ENCODE data around the gene TBL1XR1.

GRCh38 chr3:177050501-177051237 lies 146.6 kb downstream of the TBL1XR1 start:
- TF ChIP-seq, protein P1, sequence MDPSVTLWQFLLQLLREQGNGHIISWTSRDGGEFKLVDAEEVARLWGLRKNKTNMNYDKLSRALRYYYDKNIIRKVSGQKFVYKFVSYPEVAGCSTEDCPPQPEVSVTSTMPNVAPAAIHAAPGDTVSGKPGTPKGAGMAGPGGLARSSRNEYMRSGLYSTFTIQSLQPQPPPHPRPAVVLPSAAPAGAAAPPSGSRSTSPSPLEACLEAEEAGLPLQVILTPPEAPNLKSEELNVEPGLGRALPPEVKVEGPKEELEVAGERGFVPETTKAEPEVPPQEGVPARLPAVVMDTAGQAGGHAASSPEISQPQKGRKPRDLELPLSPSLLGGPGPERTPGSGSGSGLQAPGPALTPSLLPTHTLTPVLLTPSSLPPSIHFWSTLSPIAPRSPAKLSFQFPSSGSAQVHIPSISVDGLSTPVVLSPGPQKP (IDR thresholded peaks at IDR 0.05; ENCODE audit: borderline replicate concordance, low read depth, low read length): no peak
- no peak for TF ChIP-seq BHLHE40 (IDR thresholded peaks at IDR 0.05; ENCODE audit: low read depth, low read length)
- TF ChIP-seq, protein P2, sequence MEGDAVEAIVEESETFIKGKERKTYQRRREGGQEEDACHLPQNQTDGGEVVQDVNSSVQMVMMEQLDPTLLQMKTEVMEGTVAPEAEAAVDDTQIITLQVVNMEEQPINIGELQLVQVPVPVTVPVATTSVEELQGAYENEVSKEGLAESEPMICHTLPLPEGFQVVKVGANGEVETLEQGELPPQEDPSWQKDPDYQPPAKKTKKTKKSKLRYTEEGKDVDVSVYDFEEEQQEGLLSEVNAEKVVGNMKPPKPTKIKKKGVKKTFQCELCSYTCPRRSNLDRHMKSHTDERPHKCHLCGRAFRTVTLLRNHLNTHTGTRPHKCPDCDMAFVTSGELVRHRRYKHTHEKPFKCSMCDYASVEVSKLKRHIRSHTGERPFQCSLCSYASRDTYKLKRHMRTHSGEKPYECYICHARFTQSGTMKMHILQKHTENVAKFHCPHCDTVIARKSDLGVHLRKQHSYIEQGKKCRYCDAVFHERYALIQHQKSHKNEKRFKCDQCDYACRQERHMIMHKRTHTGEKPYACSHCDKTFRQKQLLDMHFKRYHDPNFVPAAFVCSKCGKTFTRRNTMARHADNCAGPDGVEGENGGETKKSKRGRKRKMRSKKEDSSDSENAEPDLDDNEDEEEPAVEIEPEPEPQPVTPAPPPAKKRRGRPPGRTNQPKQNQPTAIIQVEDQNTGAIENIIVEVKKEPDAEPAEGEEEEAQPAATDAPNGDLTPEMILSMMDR (conservative IDR thresholded peaks at IDR 0.05; ENCODE audit: low read depth, low read length): peak; percentile 64
- TF ChIP-seq POLR2A (IDR thresholded peaks at IDR 0.05; ENCODE audit: low read depth, low read length): 0 out of 2 replicates have a peak, but pooled peaks have one; percentile 35
- TF ChIP-seq CEBPB (IDR thresholded peaks at IDR 0.05; ENCODE audit: low read depth, low read length): peak; percentile 40
- no peak for TF ChIP-seq NFE2L2 (IDR thresholded peaks at IDR 0.05; ENCODE audit: low read depth, low read length)
- peak; percentile 70 for TF ChIP-seq SMC3 (IDR thresholded peaks at IDR 0.05; ENCODE audit: low read depth, low read length)
- no peak for TF ChIP-seq CHD1 (IDR thresholded peaks at IDR 0.05; ENCODE audit: low read depth, low read length)
- no peak for TF ChIP-seq MXI1 (IDR thresholded peaks at IDR 0.05; ENCODE audit: borderline replicate concordance, low read depth, low read length)
- no peak for TF ChIP-seq MAZ (IDR thresholded peaks at IDR 0.05; ENCODE audit: borderline replicate concordance, low read depth, low read length)
- peak; percentile 78 for TF ChIP-seq RAD21 (IDR thresholded peaks at IDR 0.05; ENCODE audit: low read length)
- no peak for TF ChIP-seq RFX5 (IDR thresholded peaks at IDR 0.05; ENCODE audit: low read depth, low read length)
- no peak for TF ChIP-seq FOS (IDR thresholded peaks at IDR 0.05; ENCODE audit: low read depth, low read length)

Measured in IMR-90 (cell line).